Skeletal muscle tissue (tissue), 4 donors: ENCODE data around the gene CDK11B. TPM values are rescaled to one million over a fixed set of nuclear protein-coding genes. Genes with fewer than 3 reads are reported as not detected.

Source experiments
- H3K27ac ChIP-seq: one replicate; pipeline ENCODE4 v1.7.0; 2013; ENCODE audit warnings: mild to moderate bottlenecking, low read depth, low read length, inconsistent platforms
- H3K27me3 ChIP-seq, 3 donors: one replicate each; pipeline ENCODE4 v1.7.0; 2013; ENCODE audit warnings: low read length in 3 of 3; ENCODE audit not compliant: control insufficient read depth in 3 of 3, insufficient read depth in 3 of 3
- H3K36me3 ChIP-seq, 3 donors: one replicate each; pipeline ENCODE4 v1.7.0; 2013; ENCODE audit warnings: low read length in 3 of 3; ENCODE audit not compliant: control insufficient read depth in 3 of 3, insufficient read depth in 3 of 3
- H3K4me1 ChIP-seq, 3 donors: one replicate each; pipeline ENCODE4 v1.7.0; 2013; ENCODE audit warnings: low read length in 3 of 3, mild to moderate bottlenecking in 3 of 3; ENCODE audit not compliant: control insufficient read depth in 3 of 3, insufficient read depth in 3 of 3
- H3K4me3 ChIP-seq, 3 donors: one replicate each; pipeline ENCODE4 v1.7.0; 2013; ENCODE audit warnings: low read length in 3 of 3
- H3K9ac ChIP-seq, 3 donors: one replicate each; pipeline ENCODE4 v1.7.0; 2013; ENCODE audit warnings: low read length in 3 of 3, mild to moderate bottlenecking in 3 of 3, moderate library complexity in 2 of 3, low read depth in 1 of 3
- H3K9me3 ChIP-seq, 3 donors: one replicate each; pipeline ENCODE4 v1.7.0; 2013; ENCODE audit warnings: low read length in 3 of 3; ENCODE audit not compliant: control insufficient read depth in 3 of 3
- total RNA-seq: library from RNA; depleted of rRNA; stranded (reverse); fragments of >200 nt; gene quantifications from one replicate; pipeline ENCODE4 v1.2.3, GENCODE V29; 2014
- donor health status: Osteomylitis.

The CDK11B gene
- total RNA-seq, 1 donor from 2014 or later, result 8.4 TPM

GRCh38 chr1:1627829-1628753 lies 30.7 kb downstream of the CDK11B start:
- H3K27me3 ChIP-seq, result peaks cover 0 to 4% (median 0%) of the 10 kb centered on the region in 3 donors
- H3K9ac ChIP-seq, result no peak overlapping the region
- H3K36me3 ChIP-seq, result peaks cover 19 to 39% (median 34%) of the 10 kb centered on the region in 3 donors
- H3K27ac ChIP-seq, result no peak overlapping the region
- peaks cover 5 to 16% (median 13%) of the 10 kb centered on the region in 3 donors for H3K4me1 ChIP-seq
- H3K4me3 ChIP-seq, result no peak overlapping the region
- H3K9me3 ChIP-seq, result no peaks in the 10 kb centered on the region

GRCh38 chr1:1627261-1627828 lies 31.5 kb downstream of the CDK11B start:
- peaks cover 12 to 24% (median 21%) of the 10 kb centered on the region in 3 donors for H3K4me1 ChIP-seq
- no peak overlapping the region for H3K27ac ChIP-seq
- no peak overlapping the region for H3K4me3 ChIP-seq
- peaks cover 0 to 4% (median 0%) of the 10 kb centered on the region in 3 donors for H3K27me3 ChIP-seq
- no peak overlapping the region for H3K9ac ChIP-seq
- peaks cover 19 to 39% (median 34%) of the 10 kb centered on the region in 3 donors for H3K36me3 ChIP-seq
- no peaks in the 10 kb centered on the region for H3K9me3 ChIP-seq

- H3K4me1 ChIP-seq, result peaks cover 18 to 29% (median 29%) of the 10 kb centered on the region in 3 donors
- no peaks in the 10 kb centered on the region for H3K27me3 ChIP-seq
- no peaks in the 10 kb centered on the region for H3K9me3 ChIP-seq
- H3K27ac ChIP-seq, result no peak overlapping the region
- no peak overlapping the region for H3K4me3 ChIP-seq
- H3K36me3 ChIP-seq, result peaks cover 19 to 39% (median 34%) of the 10 kb centered on the region in 3 donors
- no peak overlapping the region for H3K9ac ChIP-seq
Measured at GRCh38 chr1:1626207-1627141, 32.3 kb downstream of the CDK11B start.

- no peaks in the 10 kb centered on the region for H3K27me3 ChIP-seq
- no peaks in the 10 kb centered on the region for H3K9me3 ChIP-seq
- H3K36me3 ChIP-seq, result peaks cover 19 to 39% (median 34%) of the 10 kb centered on the region in 3 donors
- no peak overlapping the region for H3K27ac ChIP-seq
- peaks cover 25 to 36% (median 36%) of the 10 kb centered on the region in 3 donors for H3K4me1 ChIP-seq
- H3K4me3 ChIP-seq, result no peak overlapping the region
- H3K9ac ChIP-seq, result no peak overlapping the region
Measured at GRCh38 chr1:1625824-1626206, 33.0 kb downstream of the CDK11B start.

- no peaks in the 10 kb centered on the region for H3K27me3 ChIP-seq
- no peak overlapping the region for H3K4me3 ChIP-seq
- H3K4me1 ChIP-seq, result peaks cover 29 to 40% (median 40%) of the 10 kb centered on the region in 3 donors
- no peak overlapping the region for H3K27ac ChIP-seq
- H3K36me3 ChIP-seq, result peaks cover 19 to 39% (median 34%) of the 10 kb centered on the region in 3 donors
- no peaks in the 10 kb centered on the region for H3K9me3 ChIP-seq
- H3K9ac ChIP-seq, result no peak overlapping the region
Measured at GRCh38 chr1:1625404-1625775, 33.4 kb downstream of the CDK11B start.

- H3K9ac ChIP-seq, result peak overlapping the region in 1 of 3 donors; percentile 16
- H3K27ac ChIP-seq, result no peak overlapping the region
- peaks cover 19 to 39% (median 34%) of the 10 kb centered on the region in 3 donors for H3K36me3 ChIP-seq
- no peaks in the 10 kb centered on the region for H3K27me3 ChIP-seq
- H3K4me1 ChIP-seq, result peaks cover 32 to 47% (median 47%) of the 10 kb centered on the region in 3 donors
- H3K9me3 ChIP-seq, result no peaks in the 10 kb centered on the region
- H3K4me3 ChIP-seq, result no peak overlapping the region
Measured at GRCh38 chr1:1624443-1625403, 34.1 kb downstream of the CDK11B start.

GRCh38 chr1:1623631-1624442 lies 35.0 kb downstream of the CDK11B start:
- peaks cover 39 to 54% (median 53%) of the 10 kb centered on the region in 3 donors for H3K4me1 ChIP-seq
- H3K27ac ChIP-seq, result no peak overlapping the region
- H3K9me3 ChIP-seq, result no peaks in the 10 kb centered on the region
- H3K4me3 ChIP-seq, result no peak overlapping the region
- peaks cover 19 to 37% (median 34%) of the 10 kb centered on the region in 3 donors for H3K36me3 ChIP-seq
- H3K9ac ChIP-seq, result no peak overlapping the region
- H3K27me3 ChIP-seq, result no peaks in the 10 kb centered on the region

- Histone ChIP-seq H3K4me3 (no peak overlapping the region), H3K4me1 (peaks cover 41 to 61% (median 59%) of the 10 kb centered on the region in 3 donors), H3K9ac (peak overlapping the region in 2 of 3 donors; percentile 30 to 85), H3K27me3 (no peaks in the 10 kb centered on the region), H3K36me3 (peaks cover 21 to 33% (median 28%) of the 10 kb centered on the region in 3 donors), H3K9me3 (no peaks in the 10 kb centered on the region), H3K27ac (peak overlapping the region; percentile 90)
Measured at GRCh38 chr1:1623181-1623630, 35.6 kb downstream of the CDK11B start.
